H1 (cell line): ENCODE results near the gene ATP9B. TPM values are rescaled to one million over a fixed set of nuclear protein-coding genes. Genes with fewer than 3 reads are reported as not detected.
A peak's percentile ranks its signal among the peaks of the same experiment; 100 is the strongest.

Experiments used
- CTCF ChIA-PET: fragments of 300-600 bp; sonication (Branson Sonifier 250); formaldehyde crosslinking; loops from one replicate; lab custom pipeline; 2021; ENCODE audit not compliant: partially characterized antibody; lab: Charles Lee
- POLR2A ChIA-PET: fragments of 300-600 bp; sonication (Branson Sonifier 250); formaldehyde crosslinking; loops from one replicate; lab custom pipeline; 2021; ENCODE audit warnings: inconsistent platforms; ENCODE audit not compliant: partially characterized antibody; lab: Charles Lee
- DNase-seq, 2 experiments: peaks; one replicate each; pipeline versions ENCODE4 v3.0.0 to v3.0.0-alpha.2; 2010 to 2022; ENCODE audit warnings: low spot score in 2 of 2, low read depth in 1 of 2, mixed read lengths in 1 of 2
- FAIRE-seq: peaks from 2 replicates; lab custom pipeline; 2011; peaks lifted over from hg19 to GRCh38; lab: Jason Lieb, UNC
- H2AFZ ChIP-seq: 2 replicates; pipeline ENCODE4 v1.8.1; 2012; ENCODE audit warnings: low read length, inconsistent platforms
- H2AK5ac ChIP-seq: 2 replicates; pipeline ENCODE4 v1.6.1; 2013; ENCODE audit warnings: low read depth, low read length
- H2BK120ac ChIP-seq: replicated peaks from 2 replicates; pipeline ENCODE3; 2013; ENCODE audit warnings: low read depth, low read length, inconsistent platforms
- H2BK12ac ChIP-seq: 2 replicates; pipeline ENCODE4 v1.6.1; 2013; ENCODE audit warnings: low read depth, low read length
- H2BK15ac ChIP-seq: 2 replicates; pipeline ENCODE4 v1.6.1; 2013; ENCODE audit warnings: low read length
- H2BK20ac ChIP-seq: 2 replicates; pipeline ENCODE4 v1.6.1; 2013; ENCODE audit warnings: low read length
- H2BK5ac ChIP-seq: 2 replicates; pipeline ENCODE4 v1.6.1; 2013; ENCODE audit warnings: low read depth, low read length
- H3K14ac ChIP-seq: 2 replicates; pipeline ENCODE4 v1.6.1; 2013; ENCODE audit warnings: inconsistent platforms; ENCODE audit not compliant: insufficient read length
- H3K18ac ChIP-seq: 2 replicates; pipeline ENCODE4 v1.6.1; 2013; ENCODE audit warnings: low read length; ENCODE audit errors: extremely low read depth
- H3K23ac ChIP-seq: 2 replicates; pipeline ENCODE4 v1.6.1; 2013; ENCODE audit warnings: inconsistent platforms; ENCODE audit not compliant: insufficient read length
- H3K23me2 ChIP-seq: 2 replicates; pipeline ENCODE4 v1.6.1; 2013; ENCODE audit warnings: low read depth, low read length
- H3K27ac ChIP-seq: 2 replicates; pipeline ENCODE4 v1.6.1; 2011; ENCODE audit warnings: low read depth, low read length, inconsistent platforms
- H3K27me3 ChIP-seq, 4 experiments: replicated peaks in 1 of 4; 1 replicate in 1 of 4; 2 replicates in 3 of 4; pipeline versions ENCODE4 v1.6.1 to v1.8.1; 2011 to 2013; ENCODE audit warnings: low read length in 3 of 4, mild to moderate bottlenecking in 3 of 4, inconsistent platforms in 2 of 4, mixed read lengths in 2 of 4, moderate library complexity in 1 of 4; ENCODE audit not compliant: control insufficient read depth in 3 of 4, insufficient read depth in 3 of 4; ENCODE audit errors: extremely low read depth in 1 of 4
- H3K36me3 ChIP-seq, 4 experiments: 2 replicates each; pipeline versions ENCODE4 v1.6.1 to v1.8.1; 2011 to 2013; ENCODE audit warnings: mild to moderate bottlenecking in 4 of 4, low read length in 3 of 4, moderate library complexity in 2 of 4, control low read depth in 1 of 4, inconsistent platforms in 1 of 4; ENCODE audit not compliant: insufficient read depth in 4 of 4, control insufficient read depth in 2 of 4
- H3K4ac ChIP-seq: replicated peaks from 2 replicates; pipeline ENCODE3; 2013; ENCODE audit warnings: low read length, low read depth, mixed read lengths, inconsistent platforms; ENCODE audit not compliant: insufficient read length
- H3K4me1 ChIP-seq, 4 experiments: replicated peaks in 1 of 4; 1 replicate in 1 of 4; 2 replicates in 3 of 4; pipeline versions ENCODE4 v1.6.1 to v1.8.1; 2011 to 2013; ENCODE audit warnings: low read length in 3 of 4, inconsistent platforms in 2 of 4, mixed read lengths in 1 of 4; ENCODE audit not compliant: insufficient read depth in 4 of 4, control insufficient read depth in 3 of 4
- H3K4me2 ChIP-seq, 2 experiments: 2 replicates each; pipeline versions ENCODE4 v1.6.1 to v1.8.1; 2011 to 2013; ENCODE audit warnings: low read depth in 2 of 2, low read length in 2 of 2, control low read depth in 1 of 2, inconsistent platforms in 1 of 2, mild to moderate bottlenecking in 1 of 2; ENCODE audit not compliant: insufficient read depth in 1 of 2
- H3K4me3 ChIP-seq, 4 experiments: fragments of 200-600, 300-600 bp in 1 of 4; sonication (generic), shearing (Covaris generic), sonication (Bioruptor Twin) in 1 of 4; 2 replicates each; pipeline versions ENCODE4 v1.5.1 to v1.8.1; 2011 to 2016; ENCODE audit warnings: low read length in 4 of 4, low read depth in 3 of 4, control low read depth in 2 of 4, inconsistent platforms in 2 of 4, mild to moderate bottlenecking in 2 of 4, mixed read lengths in 1 of 4, moderate library complexity in 1 of 4; ENCODE audit not compliant: insufficient read depth in 2 of 4; ENCODE audit errors: extremely low read depth in 1 of 4
- H3K56ac ChIP-seq: replicated peaks from 2 replicates; pipeline ENCODE3; 2013; ENCODE audit warnings: low read depth, mild to moderate bottlenecking, mixed read lengths, low read length, inconsistent platforms; ENCODE audit not compliant: insufficient read length
- H3K79me1 ChIP-seq: 2 replicates; pipeline ENCODE4 v1.6.1; 2013; ENCODE audit warnings: low read depth, low read length, control low read depth
- H3K79me2 ChIP-seq, 2 experiments: 2 replicates each; pipeline versions ENCODE4 v1.6.1 to v1.8.1; 2012 to 2013; ENCODE audit warnings: low read length in 2 of 2, mild to moderate bottlenecking in 2 of 2, inconsistent platforms in 1 of 2; ENCODE audit not compliant: insufficient read depth in 2 of 2, control insufficient read depth in 1 of 2
- H3K9ac ChIP-seq, 4 experiments: replicated peaks in 1 of 4; 1 replicate in 1 of 4; 2 replicates in 3 of 4; pipeline versions ENCODE4 v1.6.1 to v1.8.1; 2011 to 2013; ENCODE audit warnings: low read depth in 3 of 4, low read length in 3 of 4, control low read depth in 2 of 4, mild to moderate bottlenecking in 2 of 4, moderate library complexity in 2 of 4, inconsistent platforms in 1 of 4; ENCODE audit errors: extremely low read depth in 1 of 4
- H3K9me3 ChIP-seq, 2 experiments: 2 replicates each; pipeline versions ENCODE4 v1.6.1 to v1.8.1; 2012 to 2013; ENCODE audit warnings: mild to moderate bottlenecking in 2 of 2, moderate library complexity in 2 of 2, control low read depth in 1 of 2, inconsistent platforms in 1 of 2, low read depth in 1 of 2, low read length in 1 of 2, mixed read lengths in 1 of 2; ENCODE audit not compliant: insufficient read depth in 2 of 2
- H4K20me1 ChIP-seq, 2 experiments: replicated peaks in 1 of 2; 2 replicates each; pipeline versions ENCODE3 to v1.8.1; 2011 to 2013; ENCODE audit warnings: inconsistent platforms in 2 of 2, low read length in 2 of 2, mild to moderate bottlenecking in 1 of 2; ENCODE audit not compliant: insufficient read depth in 2 of 2, control insufficient read depth in 1 of 2
- H4K5ac ChIP-seq: 2 replicates; pipeline ENCODE4 v1.6.1; 2013; ENCODE audit warnings: low read length, low read depth, mixed read lengths, inconsistent platforms; ENCODE audit not compliant: insufficient read length
- H4K8ac ChIP-seq: 2 replicates; pipeline ENCODE4 v1.8.0; 2013; ENCODE audit warnings: mild to moderate bottlenecking, moderate library complexity, low read length, inconsistent platforms; ENCODE audit not compliant: insufficient read depth; ENCODE audit errors: extremely low read depth
- H4K91ac ChIP-seq: replicated peaks from 2 replicates; pipeline ENCODE3; 2013; ENCODE audit warnings: low read length, mixed read lengths, inconsistent platforms; ENCODE audit not compliant: insufficient read length
- EP300 ChIP-seq, 2 experiments: IDR thresholded peaks; 1 replicate in 1 of 2; 2 replicates in 1 of 2; pipeline ENCODE4 v1.6.1; 2011 to 2012; ENCODE audit warnings: low read depth in 2 of 2, low read length in 2 of 2, mild to moderate bottlenecking in 2 of 2, borderline replicate concordance in 1 of 2, inconsistent platforms in 1 of 2, moderate library complexity in 1 of 2
- EZH2 ChIP-seq: fragments of 200-600 bp; sonication (generic); IDR thresholded peaks from 2 replicates; pipeline ENCODE4 v1.7.1; 2012; ENCODE audit warnings: low read depth, mild to moderate bottlenecking, moderate library complexity, low read length, inconsistent platforms; ENCODE audit not compliant: severe bottlenecking
- KDM1A ChIP-seq: fragments of 200-600, 300-600 bp; sonication (generic); IDR thresholded peaks from 2 replicates; pipeline ENCODE4 v1.7.1; 2016; ENCODE audit warnings: mild to moderate bottlenecking, low read length, borderline replicate concordance
- MAFK ChIP-seq: IDR thresholded peaks from 2 replicates; pipeline ENCODE4 v1.6.1; 2012; ENCODE audit warnings: low read depth, mild to moderate bottlenecking, improper control_type of control experiment, low read length
- NANOG ChIP-seq: IDR thresholded peaks from 2 replicates; pipeline ENCODE4 v1.6.1; 2011; ENCODE audit warnings: low read length, low read depth, mild to moderate bottlenecking, inconsistent platforms; ENCODE audit not compliant: insufficient read depth, poor library complexity, severe bottlenecking
- RAD21 ChIP-seq, 2 experiments: IDR thresholded peaks in 1 of 2; conservative IDR thresholded peaks in 1 of 2; 2 replicates each; pipeline ENCODE4 v1.6.1; 2011; ENCODE audit warnings: low read depth in 2 of 2, low read length in 2 of 2, improper control_type of control experiment in 1 of 2, inconsistent platforms in 1 of 2, mild to moderate bottlenecking in 1 of 2, moderate library complexity in 1 of 2
- RXRA ChIP-seq: IDR thresholded peaks from 2 replicates; pipeline ENCODE4 v1.6.1; 2011; ENCODE audit warnings: low read depth, mild to moderate bottlenecking, low read length, moderate library complexity; ENCODE audit not compliant: insufficient read depth
- SUZ12 ChIP-seq: fragments of 200-600 bp; sonication (generic); IDR thresholded peaks from 2 replicates; pipeline ENCODE4 v1.6.1; 2012; ENCODE audit warnings: mild to moderate bottlenecking, inconsistent platforms, low read length, moderate library complexity, mixed read lengths
- WGBS, 2 experiments: shearing (Covaris generic) in 1 of 2; methylation state at CpG; one replicate each; pipeline versions ENCODE4 v1.1.6 to v1.1.7; 2013 to 2015; ENCODE audit warnings: low lambda C conversion rate in 2 of 2, mixed read lengths in 2 of 2, inconsistent platforms in 1 of 2, low coverage in 1 of 2, missing lambda C conversion rate in 1 of 2; ENCODE audit not compliant: insufficient replicate concordance in 2 of 2, insufficient coverage in 1 of 2, insufficient read length in 1 of 2; ENCODE audit errors: extremely low coverage in 1 of 2, missing lambda C conversion rate in 1 of 2; 5-methylcytosine and 5-hydroxymethylcytosine counted together
- polyA plus RNA-seq, 7 experiments: library from polyadenylated mRNA; depleted of rRNA in 3 of 7; stranded (reverse) in 5 of 7; unstranded in 2 of 7; fragments of >200 nt in 5 of 7; fragments of 200-250 nt in 2 of 7; gene quantifications; 1 replicate in 5 of 7; 2 replicates in 1 of 7; 4 replicates in 1 of 7; pipeline versions ENCODE4 v1.2.1 to v1.2.3, GENCODE V29; 2011 to 2013; ENCODE audit warnings: missing spikeins in 2 of 7, mixed read lengths in 2 of 7
- total RNA-seq: library from RNA; stranded (reverse); fragmentation: NEBNext Ultra II Directional; extraction: Animal tissue kit (Norgen Biotek cat#: 25700); gene quantifications from 2 replicates; pipeline ENCODE4 v1.2.1, GENCODE V29; 2021
- TF ChIP-seq, protein P1 (sequence below): IDR thresholded peaks from 2 replicates; pipeline ENCODE4 v1.6.1; 2012; ENCODE audit warnings: inconsistent platforms

ATP9B gene
- total and polyA plus RNA-seq, 2 of the 8 experiments (the other 6 are each of a cell fraction or from before 2014, with no cell fraction given), result 15.1 to 21.7 TPM

GRCh38 chr18:79397830-79398761 lies 328.9 kb downstream of the ATP9B start:
- no peak overlapping the region for H3K4ac ChIP-seq
- no peak overlapping the region for H3K27ac ChIP-seq
- 55% methylated on average over 37 of the region's 38 CpGs; no CpG with 5 or more reads in 1 of the 2 experiments for WGBS, 2 experiments
- no peak overlapping the region for H2AFZ ChIP-seq
- no peaks in the 10 kb centered on the region for H3K9me3 ChIP-seq
- ChIA-PET POLR2A (interaction anchor here (0.6 to 1.1 kb wide), 3 partner anchors 8 to 417 kb away, joined by 3 to 4 read pairs (median 3); no protein-coding TSS in a partner anchor), CTCF (interaction anchor here (0.6 to 3.2 kb wide), 5 partner anchors 18 to 245 kb away, joined by 3 to 29 read pairs (median 10); no protein-coding TSS in a partner anchor)
- no peak overlapping the region for H3K4me3 ChIP-seq
- no peak overlapping the region for H3K9ac ChIP-seq
- H4K5ac ChIP-seq, result no peak overlapping the region
- H3K36me3 ChIP-seq, result no peaks in the 10 kb centered on the region; a peak in 1 of 8 replicates
- H2AK5ac ChIP-seq, result no peak overlapping the region
- no peak overlapping the region for H2BK120ac ChIP-seq
- H2BK20ac ChIP-seq, result no peak overlapping the region
- H3K27me3 ChIP-seq, result peaks cover 40 to 60% (median 52%) of the 10 kb centered on the region in 4 experiments
- no peak overlapping the region for H4K8ac ChIP-seq
- peaks cover 5% of the 10 kb centered on the region; the same call in 1 of the 2 replicates for H3K23me2 ChIP-seq
- no peak overlapping the region for H3K14ac ChIP-seq
- no peak overlapping the region for H3K23ac ChIP-seq
- H3K4me2 ChIP-seq, result no peak overlapping the region; a peak in 2 of 4 replicates
- peaks cover 2 to 4% of the 10 kb centered on the region in 2 experiments for H4K20me1 ChIP-seq
- H4K91ac ChIP-seq, result no peak overlapping the region
- no peak overlapping the region for H2BK15ac ChIP-seq
- H3K18ac ChIP-seq, result no peak overlapping the region; the same call in 1 of the 2 replicates
- H3K56ac ChIP-seq, result no peak overlapping the region
- H3K79me1 ChIP-seq, result no peaks in the 10 kb centered on the region
- H3K4me1 ChIP-seq, result peaks cover 0 to 10% (median 8%) of the 10 kb centered on the region in 4 experiments; a peak in 5 of 7 replicates
- DNase-seq (no peak), FAIRE-seq (no peak)
- H2BK5ac ChIP-seq, result no peak overlapping the region
- H2BK12ac ChIP-seq, result no peak overlapping the region
- no peaks in the 10 kb centered on the region for H3K79me2 ChIP-seq
- TF ChIP-seq SUZ12 (peak; percentile 60; the same call in 1 of the 2 replicates), EP300 (IDR thresholded peaks at IDR 0.05; ENCODE audit: borderline replicate concordance in 1 of 2, low read depth in 2 of 2, low read length in 2 of 2) (no peak), RAD21 (IDR thresholded peaks at IDR 0.05 in 1 of 2, conservative IDR thresholded peaks at IDR 0.05 in 1 of 2; ENCODE audit: low read depth in 2 of 2, low read length in 2 of 2) (no peak), NANOG (no peak), RXRA (no peak), KDM1A (no peak), MAFK (no peak), EZH2 (peak; percentile 50)
- TF ChIP-seq, protein P1, sequence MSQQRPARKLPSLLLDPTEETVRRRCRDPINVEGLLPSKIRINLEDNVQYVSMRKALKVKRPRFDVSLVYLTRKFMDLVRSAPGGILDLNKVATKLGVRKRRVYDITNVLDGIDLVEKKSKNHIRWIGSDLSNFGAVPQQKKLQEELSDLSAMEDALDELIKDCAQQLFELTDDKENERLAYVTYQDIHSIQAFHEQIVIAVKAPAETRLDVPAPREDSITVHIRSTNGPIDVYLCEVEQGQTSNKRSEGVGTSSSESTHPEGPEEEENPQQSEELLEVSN, result no peak
